SW 1271 (cell line): ENCODE measurements around the gene DPM1.
"Not testable (repeated sequence)": the region's sequence is repeated elsewhere in the genome, so short reads cannot be mapped to it uniquely, and the experiment has no call there.

ENCODE experiments used
- DNase-seq, 2 experiments: peaks; one replicate each; lab custom pipeline; 2025; lab: John Stamatoyannopoulos, UW

DPM1 gene

GRCh38 chr20:50980071-50980681 lies 21.8 kb upstream of the DPM1 start:
- peak; percentile 90 for DNase-seq

- DNase-seq: not testable (repeated sequence)
These were observed 20.2 kb upstream of the DPM1 start for GRCh38 chr20:50978533-50978932.

GRCh38 chr20:50977066-50978021 lies 19.0 kb upstream of the DPM1 start:
- DNase-seq: no peak

- DNase-seq: no peak
These were observed 17.5 kb upstream of the DPM1 start for GRCh38 chr20:50975701-50976330.

GRCh38 chr20:50969912-50970311 lies 11.6 kb upstream of the DPM1 start:
- DNase-seq: no peak

GRCh38 chr20:50969435-50969834 lies 11.1 kb upstream of the DPM1 start:
- no peak for DNase-seq

GRCh38 chr20:50968289-50968688 lies 10.0 kb upstream of the DPM1 start:
- no peak for DNase-seq

GRCh38 chr20:50967586-50967985 lies 9.3 kb upstream of the DPM1 start:
- no peak for DNase-seq

GRCh38 chr20:50959543-50960126 lies 1.3 kb upstream of the DPM1 start:
- no peak for DNase-seq

- DNase-seq: peak; percentile 90 to 96
These were observed 547 bp upstream of the DPM1 start, which contains the start of gene MOCS3 for GRCh38 chr20:50958615-50959542. MOCS3 (plus strand) TSS chr20:50958818; CDS start chr20:50958843, 25 bp downstream.

GRCh38 chr20:50957276-50957675 lies 1.1 kb downstream of the DPM1 start:
- DNase-seq: no peak

GRCh38 chr20:50953821-50954220 lies 4.5 kb downstream of the DPM1 start:
- no peak for DNase-seq

- DNase-seq: no peak
These were observed 5.1 kb downstream of the DPM1 start for GRCh38 chr20:50953196-50953595.

GRCh38 chr20:50948132-50948785 lies 10.1 kb downstream of the DPM1 start:
- DNase-seq: no peak

- DNase-seq: peak in 1 of 2 experiments; percentile 28
These were observed 15.3 kb downstream of the DPM1 start for GRCh38 chr20:50943069-50943468.

GRCh38 chr20:50933589-50933988 lies 24.7 kb downstream of the DPM1 start:
- no peak for DNase-seq

- no peak for DNase-seq
These were observed 25.5 kb downstream of the DPM1 start for GRCh38 chr20:50932691-50933280.

- no peak for DNase-seq
These were observed 26.3 kb downstream of the DPM1 start for GRCh38 chr20:50932016-50932485.

- DNase-seq: peak; percentile 72 to 91
These were observed 26.9 kb downstream of the DPM1 start, which contains the start of gene ADNP for GRCh38 chr20:50931306-50932015. ADNP (minus strand) TSS chr20:50931437; CDS start chr20:50903996, 27,441 bp downstream.
